PC-9 (cell line): ENCODE data around the gene IQSEC1. TPM values are rescaled to one million over a fixed set of nuclear protein-coding genes. Genes with fewer than 3 reads are reported as not detected.

Source experiments
- BruUV-seq: library from RNA; stranded (reverse); fragments of 400-500 nt; replicated peaks from 2 replicates; lab custom pipeline; 2021; lab: Mats Ljungman, UMichigan
- CTCF ChIA-PET: fragments of 300-600 bp; sonication (Branson Sonifier 250); formaldehyde crosslinking; loops from one replicate; lab custom pipeline; 2022; ENCODE audit warnings: antibody characterized with exemption; lab: Charles Lee
- POLR2A ChIA-PET: fragments of 300-600 bp; sonication (Branson Sonifier 250); formaldehyde crosslinking; loops from one replicate; lab custom pipeline; 2022; ENCODE audit warnings: antibody characterized with exemption; ENCODE audit not compliant: unreplicated experiment; lab: Charles Lee
- DNase-seq, 2 experiments: peaks; one replicate each; pipeline versions ENCODE4 v3.0.0 to v3.0.0-alpha.2; 2015 to 2022; ENCODE audit warnings: mixed read lengths in 1 of 2
- H2AFZ ChIP-seq: fragments of 200-600 bp; sonication (generic); 2 replicates; pipeline ENCODE4 v1.8.1; 2017; ENCODE audit warnings: antibody characterized with exemption
- H3F3A ChIP-seq: fragments of 200-600 bp; sonication (generic); 2 replicates; pipeline ENCODE4 v1.8.1; 2017; ENCODE audit warnings: antibody characterized with exemption, mild to moderate bottlenecking, low read depth; ENCODE audit not compliant: insufficient read depth
- H3K27ac ChIP-seq: fragments of 200-600 bp; sonication (generic); 2 replicates; pipeline ENCODE4 v1.6.1; 2016; ENCODE audit warnings: mixed run types
- H3K27me3 ChIP-seq: fragments of 200-600 bp; sonication (generic); 2 replicates; pipeline ENCODE4 v1.6.1; 2016; ENCODE audit warnings: low read depth, mixed run types; ENCODE audit not compliant: insufficient read depth
- H3K36me3 ChIP-seq: fragments of 200-600 bp; sonication (generic); 2 replicates; pipeline ENCODE4 v1.6.1; 2016; ENCODE audit warnings: low read depth, mixed run types
- H3K4me1 ChIP-seq: fragments of 200-600 bp; sonication (generic); replicated peaks from 2 replicates; pipeline ENCODE4 v1.6.1; 2016; ENCODE audit warnings: mixed run types; ENCODE audit not compliant: insufficient read depth
- H3K4me2 ChIP-seq: fragments of 200-600 bp; sonication (generic); 2 replicates; pipeline ENCODE4 v1.6.1; 2017; ENCODE audit warnings: mixed run types
- H3K4me3 ChIP-seq: fragments of 200-600 bp; sonication (generic); 2 replicates; pipeline ENCODE4 v1.6.1; 2016; ENCODE audit warnings: mixed run types
- H3K79me2 ChIP-seq: fragments of 200-600 bp; sonication (generic); 2 replicates; pipeline ENCODE4 v1.6.1; 2017; ENCODE audit warnings: low read depth, mixed run types
- H3K9me2 ChIP-seq: fragments of 200-600 bp; sonication (generic); 2 replicates; pipeline ENCODE4 v1.8.1; 2017; ENCODE audit warnings: mild to moderate bottlenecking; ENCODE audit not compliant: insufficient read depth
- H3K9me3 ChIP-seq: fragments of 200-600 bp; sonication (generic); 2 replicates; pipeline ENCODE4 v1.8.1; 2016; ENCODE audit warnings: low read depth; ENCODE audit not compliant: insufficient read depth
- H4K20me1 ChIP-seq: fragments of 200-600 bp; sonication (generic); 2 replicates; pipeline ENCODE4 v1.8.1; 2017; ENCODE audit not compliant: insufficient read depth
- EZH2 ChIP-seq: fragments of 200-600 bp; sonication (generic); IDR thresholded peaks from 2 replicates; pipeline ENCODE4 v1.8.0; 2017; ENCODE audit warnings: antibody characterized with exemption, low read depth
- intact Hi-C: fragments of 100-400 bp; cut with micrococcal nuclease; formaldehyde crosslinking; loops from one replicate; pipeline ENCODE4 v1.10.0; 2022; ENCODE audit not compliant: unreplicated experiment
- total RNA-seq: library from RNA; stranded (reverse); gene quantifications from 2 replicates; pipeline ENCODE4 v1.2.3, GENCODE V29; 2021
- TF ChIP-seq, protein P1 (sequence below): fragments of 200-600 bp; sonication (generic); conservative IDR thresholded peaks from 2 replicates; pipeline ENCODE4 v1.6.1; 2017; ENCODE audit warnings: mixed run types, antibody characterized with exemption, mild to moderate bottlenecking, moderate library complexity

Gene IQSEC1
- total RNA-seq, 1 experiment from 2014 or later, result 30.7 TPM

DNA sequence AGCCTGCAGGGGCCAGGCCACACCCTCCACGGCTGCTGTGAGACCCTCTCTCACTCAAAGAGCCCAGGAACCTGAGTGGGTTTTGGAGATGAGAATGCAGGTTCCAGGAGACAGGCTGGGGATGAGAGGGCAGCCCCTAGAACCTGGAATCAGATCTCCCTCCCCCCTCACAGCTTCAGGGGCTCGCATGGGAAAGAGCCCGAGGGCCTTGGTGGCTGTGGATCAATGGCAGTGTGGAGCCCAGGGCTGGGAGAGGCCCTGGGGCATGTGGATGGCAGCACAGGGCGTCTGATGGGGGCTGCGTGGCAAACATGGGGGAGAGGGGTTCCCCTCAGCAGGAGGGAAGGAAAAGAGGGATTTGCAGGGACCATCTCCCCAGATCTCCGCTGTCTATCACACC is 119.0 kb downstream of the IQSEC1 start:
- CTCF ChIA-PET, result no interaction called here
- TF ChIP-seq EZH2, result no peak
- TF ChIP-seq, protein P1, sequence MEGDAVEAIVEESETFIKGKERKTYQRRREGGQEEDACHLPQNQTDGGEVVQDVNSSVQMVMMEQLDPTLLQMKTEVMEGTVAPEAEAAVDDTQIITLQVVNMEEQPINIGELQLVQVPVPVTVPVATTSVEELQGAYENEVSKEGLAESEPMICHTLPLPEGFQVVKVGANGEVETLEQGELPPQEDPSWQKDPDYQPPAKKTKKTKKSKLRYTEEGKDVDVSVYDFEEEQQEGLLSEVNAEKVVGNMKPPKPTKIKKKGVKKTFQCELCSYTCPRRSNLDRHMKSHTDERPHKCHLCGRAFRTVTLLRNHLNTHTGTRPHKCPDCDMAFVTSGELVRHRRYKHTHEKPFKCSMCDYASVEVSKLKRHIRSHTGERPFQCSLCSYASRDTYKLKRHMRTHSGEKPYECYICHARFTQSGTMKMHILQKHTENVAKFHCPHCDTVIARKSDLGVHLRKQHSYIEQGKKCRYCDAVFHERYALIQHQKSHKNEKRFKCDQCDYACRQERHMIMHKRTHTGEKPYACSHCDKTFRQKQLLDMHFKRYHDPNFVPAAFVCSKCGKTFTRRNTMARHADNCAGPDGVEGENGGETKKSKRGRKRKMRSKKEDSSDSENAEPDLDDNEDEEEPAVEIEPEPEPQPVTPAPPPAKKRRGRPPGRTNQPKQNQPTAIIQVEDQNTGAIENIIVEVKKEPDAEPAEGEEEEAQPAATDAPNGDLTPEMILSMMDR, result no peak
- H3K27ac ChIP-seq, result no peak overlapping the region
- H3F3A ChIP-seq, result no peaks in the 10 kb centered on the region
- BruUV-seq, result no TSS peak
- H2AFZ ChIP-seq, result no peak overlapping the region
- peaks cover 77% of the 10 kb centered on the region for H4K20me1 ChIP-seq
- no peaks in the 10 kb centered on the region for H3K9me3 ChIP-seq
- no peaks in the 10 kb centered on the region for H3K27me3 ChIP-seq
- H3K4me3 ChIP-seq, result no peak overlapping the region
- no peaks in the 10 kb centered on the region for H3K9me2 ChIP-seq
- intact Hi-C loops, result no loop called here
- H3K4me2 ChIP-seq, result no peak overlapping the region
- H3K79me2 ChIP-seq, result peaks cover 2% of the 10 kb centered on the region; the same call in 1 of the 2 replicates
- POLR2A ChIA-PET, result no interaction called here
- H3K36me3 ChIP-seq, result no peaks in the 10 kb centered on the region
- no peak for DNase-seq
- no peaks in the 10 kb centered on the region; the same call in 1 of the 2 replicates for H3K4me1 ChIP-seq

DNA sequence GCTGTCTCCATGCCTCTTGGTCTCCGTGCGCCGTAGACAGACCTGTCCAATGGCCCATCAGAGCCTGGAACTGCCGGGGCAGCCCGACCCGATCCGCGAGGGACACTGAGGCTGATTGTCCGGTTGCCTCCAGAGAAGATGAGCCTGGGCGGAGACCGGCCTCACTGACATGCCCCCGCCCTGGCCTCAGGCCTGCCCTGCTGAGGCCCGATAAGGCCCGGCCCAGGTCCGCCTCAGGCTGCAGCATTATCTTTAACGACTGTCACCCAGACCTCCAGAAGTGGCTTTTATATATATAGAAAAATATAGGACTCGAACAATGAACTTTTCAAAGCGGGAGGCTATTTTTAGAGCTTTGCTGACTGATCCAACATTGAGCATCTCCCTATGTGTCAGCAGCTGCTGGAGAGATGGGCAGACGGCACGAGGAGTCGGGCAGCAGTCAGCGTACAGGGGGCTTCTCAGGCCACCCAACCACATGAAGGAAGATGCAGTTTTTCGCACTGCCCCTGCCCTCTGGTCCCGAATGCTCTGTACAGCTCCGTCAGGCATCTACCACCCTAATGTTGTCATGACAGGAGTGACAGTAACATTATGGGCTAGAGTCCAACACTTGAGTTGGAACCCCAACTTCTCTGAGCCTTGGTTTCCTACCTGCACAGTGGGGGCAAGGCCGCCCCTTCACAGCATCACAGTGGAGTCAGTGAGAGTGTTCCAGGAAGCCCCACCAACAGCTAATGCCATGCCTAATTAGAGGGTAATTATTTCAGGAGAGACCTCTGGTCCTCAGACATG is 119.8 kb downstream of the IQSEC1 start:
- Histone ChIP-seq H2AFZ (no peak overlapping the region), H3K4me1 (peaks cover 3% of the 10 kb centered on the region), H3K36me3 (no peaks in the 10 kb centered on the region), H3K27ac (no peak overlapping the region), H4K20me1 (peaks cover 79% of the 10 kb centered on the region), H3F3A (no peaks in the 10 kb centered on the region), H3K4me3 (no peak overlapping the region), H3K27me3 (no peaks in the 10 kb centered on the region), H3K4me2 (no peak overlapping the region), H3K9me2 (no peaks in the 10 kb centered on the region), H3K9me3 (no peaks in the 10 kb centered on the region), H3K79me2 (peaks cover 2% of the 10 kb centered on the region; the same call in 1 of the 2 replicates)
- ChIA-PET CTCF (no interaction called here), POLR2A (no interaction called here)
- intact Hi-C loops, result no loop called here
- BruUV-seq, result no TSS peak
- TF ChIP-seq, protein P1, result no peak
- TF ChIP-seq EZH2, result no peak
- no peak for DNase-seq

DNA sequence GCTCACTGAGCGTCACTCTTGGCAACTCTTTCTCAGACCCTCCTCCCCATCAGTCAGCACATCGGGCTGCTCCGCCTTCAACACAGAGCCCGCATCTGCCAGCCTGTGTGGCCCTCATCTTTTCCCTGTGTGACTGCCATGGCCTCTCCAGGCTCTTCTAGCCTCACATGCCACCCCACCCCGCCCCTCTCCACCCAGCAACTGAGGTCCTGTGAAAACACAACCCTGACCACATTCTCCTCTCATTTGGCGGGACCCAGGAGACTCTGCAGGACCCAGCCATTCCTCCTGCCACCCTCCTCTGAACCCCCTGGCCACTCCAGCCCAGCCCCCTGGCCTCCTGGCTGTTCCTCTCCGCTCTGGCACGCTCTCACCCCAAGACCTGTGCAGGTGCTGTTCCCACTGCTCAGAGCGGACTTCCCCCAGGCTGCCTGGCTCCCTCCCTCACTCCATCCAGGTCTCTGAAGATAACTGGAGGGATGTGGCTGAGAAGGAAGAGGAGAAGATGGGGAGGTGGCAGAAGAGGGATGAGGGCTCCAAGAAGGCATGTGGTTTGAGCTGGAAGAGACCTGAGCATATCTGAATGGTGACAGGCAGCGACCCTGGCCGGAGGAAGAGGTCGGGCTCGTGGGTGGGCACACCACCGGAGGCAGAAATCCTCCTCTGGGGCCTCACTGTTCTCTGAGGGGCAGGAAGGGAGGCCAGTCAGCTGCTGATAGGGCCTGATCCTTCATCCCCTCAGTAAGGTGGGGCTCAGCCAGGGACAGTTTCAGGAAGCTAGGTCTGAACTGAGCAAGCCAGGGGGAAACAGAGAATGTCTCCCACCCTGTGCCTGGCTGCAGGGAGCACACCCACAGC is 120.7 kb downstream of the IQSEC1 start:
- intact Hi-C loops, result no loop called here
- Histone ChIP-seq H3K36me3 (no peaks in the 10 kb centered on the region), H3K9me2 (no peaks in the 10 kb centered on the region), H3K79me2 (peaks cover 3% of the 10 kb centered on the region), H4K20me1 (peaks cover 79% of the 10 kb centered on the region), H2AFZ (no peak overlapping the region), H3K4me3 (no peak overlapping the region), H3K9me3 (no peaks in the 10 kb centered on the region), H3K27me3 (no peaks in the 10 kb centered on the region), H3K27ac (no peak overlapping the region), H3F3A (no peaks in the 10 kb centered on the region), H3K4me2 (no peak overlapping the region), H3K4me1 (peaks cover 11% of the 10 kb centered on the region)
- ChIA-PET POLR2A (no interaction called here), CTCF (no interaction called here)
- no TSS peak for BruUV-seq
- no peak for DNase-seq
- no peak for TF ChIP-seq EZH2
- TF ChIP-seq, protein P1, result no peak
